IPS DF 6.9 (cell line): ENCODE results near the gene KDM3A.

Source experiments
- DNase-seq: peaks from one replicate; pipeline ENCODE4 v3.0.0-alpha.2; 2013; ENCODE audit warnings: low read depth, low spot score
- H3K27ac ChIP-seq: one replicate; pipeline ENCODE4 v1.5.1; 2013; ENCODE audit warnings: low read length, control low read depth
- H3K27me3 ChIP-seq: 2 replicates; pipeline ENCODE4 v1.6.1; 2013; ENCODE audit warnings: mild to moderate bottlenecking, low read length; ENCODE audit not compliant: control insufficient read depth, insufficient read depth
- H3K36me3 ChIP-seq: 2 replicates; pipeline ENCODE4 v1.6.1; 2013; ENCODE audit warnings: low read length; ENCODE audit not compliant: control insufficient read depth, insufficient read depth
- H3K4me1 ChIP-seq: 2 replicates; pipeline ENCODE4 v1.6.1; 2013; ENCODE audit warnings: low read length; ENCODE audit not compliant: control insufficient read depth, insufficient read depth
- H3K4me3 ChIP-seq: 2 replicates; pipeline ENCODE4 v1.5.1; 2013; ENCODE audit warnings: mild to moderate bottlenecking, low read length
- H3K9me3 ChIP-seq: 2 replicates; pipeline ENCODE4 v1.6.1; 2013; ENCODE audit warnings: low read length, inconsistent platforms; ENCODE audit not compliant: control insufficient read depth, insufficient read depth
- WGBS: extraction: QIAGEN DNeasy Blood & Tissue Kit; methylation state at CpG from one replicate; pipeline ENCODE4 v1.1.7; 2013; ENCODE audit warnings: mixed read lengths, missing lambda C conversion rate; ENCODE audit not compliant: insufficient read length, insufficient coverage; 5-methylcytosine and 5-hydroxymethylcytosine counted together

The KDM3A gene

GRCh38 chr2:86454238-86454637 is 13.1 kb downstream of the KDM3A start:
- Histone ChIP-seq H3K27ac (no peak overlapping the region), H3K36me3 (peaks cover 14% of the 10 kb centered on the region; the same call in 1 of the 2 replicates), H3K9me3 (no peaks in the 10 kb centered on the region), H3K4me1 (no peaks in the 10 kb centered on the region), H3K27me3 (no peaks in the 10 kb centered on the region), H3K4me3 (no peak overlapping the region)
- DNase-seq = no peak

- no peak for DNase-seq
- Histone ChIP-seq H3K27ac (no peak overlapping the region), H3K36me3 (peaks cover 16% of the 10 kb centered on the region; the same call in 1 of the 2 replicates), H3K9me3 (no peaks in the 10 kb centered on the region), H3K4me3 (no peak overlapping the region), H3K4me1 (no peaks in the 10 kb centered on the region), H3K27me3 (no peaks in the 10 kb centered on the region)
- WGBS = no CpG with 5 or more reads among the region's 5 CpGs
Measured at GRCh38 chr2:86455181-86455580, 14.0 kb downstream of the KDM3A start.

GRCh38 chr2:86461042-86461743 is 20.0 kb downstream of the KDM3A start:
- Histone ChIP-seq H3K4me3 (no peak overlapping the region), H3K27ac (no peak overlapping the region), H3K9me3 (no peaks in the 10 kb centered on the region), H3K27me3 (no peaks in the 10 kb centered on the region), H3K4me1 (no peaks in the 10 kb centered on the region), H3K36me3 (peaks cover 18% of the 10 kb centered on the region; the same call in 1 of the 2 replicates)
- no CpG with 5 or more reads among the region's 3 CpGs for WGBS
- DNase-seq = no peak

GRCh38 chr2:86464652-86465051 is 23.5 kb downstream of the KDM3A start:
- no peak overlapping the region for H3K4me3 ChIP-seq
- H3K4me1 ChIP-seq = no peaks in the 10 kb centered on the region
- no peaks in the 10 kb centered on the region for H3K9me3 ChIP-seq
- DNase-seq = no peak
- 100% methylated on average over 1 of the region's 3 CpGs for WGBS
- H3K36me3 ChIP-seq = peaks cover 13% of the 10 kb centered on the region; the same call in 1 of the 2 replicates
- no peaks in the 10 kb centered on the region for H3K27me3 ChIP-seq
- H3K27ac ChIP-seq = no peak overlapping the region

- H3K36me3 ChIP-seq = peaks cover 12% of the 10 kb centered on the region; the same call in 1 of the 2 replicates
- H3K4me1 ChIP-seq = no peaks in the 10 kb centered on the region
- H3K27me3 ChIP-seq = no peaks in the 10 kb centered on the region
- no peak overlapping the region for H3K4me3 ChIP-seq
- no CpG with 5 or more reads among the region's 1 CpG for WGBS
- no peak for DNase-seq
- no peaks in the 10 kb centered on the region for H3K9me3 ChIP-seq
- no peak overlapping the region for H3K27ac ChIP-seq
Measured at GRCh38 chr2:86466306-86466705, 25.1 kb downstream of the KDM3A start.

GRCh38 chr2:86468162-86469033 is 27.2 kb downstream of the KDM3A start:
- Histone ChIP-seq H3K9me3 (no peaks in the 10 kb centered on the region), H3K4me1 (no peaks in the 10 kb centered on the region), H3K4me3 (no peak overlapping the region), H3K27me3 (no peaks in the 10 kb centered on the region), H3K27ac (no peak overlapping the region), H3K36me3 (peaks cover 10% of the 10 kb centered on the region; the same call in 1 of the 2 replicates)
- DNase-seq = no peak
- WGBS = no CpG with 5 or more reads among the region's 7 CpGs

- H3K4me1 ChIP-seq = no peaks in the 10 kb centered on the region
- no peaks in the 10 kb centered on the region for H3K9me3 ChIP-seq
- H3K27me3 ChIP-seq = no peaks in the 10 kb centered on the region
- H3K36me3 ChIP-seq = peaks cover 2% of the 10 kb centered on the region; the same call in 1 of the 2 replicates
- WGBS = no CpG with 5 or more reads among the region's 1 CpG
- no peak overlapping the region for H3K4me3 ChIP-seq
- no peak for DNase-seq
- no peak overlapping the region for H3K27ac ChIP-seq
Measured at GRCh38 chr2:86470890-86471289, 29.7 kb downstream of the KDM3A start.

GRCh38 chr2:86471637-86472036 is 30.5 kb downstream of the KDM3A start:
- Histone ChIP-seq H3K4me1 (no peaks in the 10 kb centered on the region), H3K9me3 (no peaks in the 10 kb centered on the region), H3K27me3 (no peaks in the 10 kb centered on the region), H3K27ac (no peak overlapping the region), H3K4me3 (no peak overlapping the region), H3K36me3 (peaks cover under 1% of the 10 kb centered on the region; the same call in 1 of the 2 replicates)
- no CpG with 5 or more reads among the region's 6 CpGs for WGBS
- no peak for DNase-seq

- no peak overlapping the region for H3K27ac ChIP-seq
- DNase-seq = no peak
- no peak overlapping the region for H3K4me3 ChIP-seq
- no peaks in the 10 kb centered on the region for H3K4me1 ChIP-seq
- no peaks in the 10 kb centered on the region for H3K27me3 ChIP-seq
- H3K9me3 ChIP-seq = no peaks in the 10 kb centered on the region
- H3K36me3 ChIP-seq = peaks cover 2% of the 10 kb centered on the region; the same call in 1 of the 2 replicates
Measured at GRCh38 chr2:86476092-86476491, 34.9 kb downstream of the KDM3A start.

- Histone ChIP-seq H3K27me3 (no peaks in the 10 kb centered on the region), H3K9me3 (no peaks in the 10 kb centered on the region), H3K4me3 (no peak overlapping the region), H3K27ac (no peak overlapping the region), H3K36me3 (peaks cover 2% of the 10 kb centered on the region; the same call in 1 of the 2 replicates), H3K4me1 (no peaks in the 10 kb centered on the region)
- DNase-seq = no peak
- no CpG with 5 or more reads among the region's 3 CpGs for WGBS
Measured at GRCh38 chr2:86476918-86477317, 35.7 kb downstream of the KDM3A start.
